Glomerular endothelial cell (primary cell): ENCODE measurements around the gene IGFBP5. TPM values are rescaled to one million over a fixed set of nuclear protein-coding genes. Genes with fewer than 3 reads are reported as not detected.

Source experiments
- DNase-seq: peaks from one replicate; pipeline ENCODE4 v3.0.0-alpha.2; 2011; ENCODE audit warnings: low read depth, low spot score; ENCODE audit errors: extremely low read depth
- total RNA-seq: library from RNA; depleted of rRNA; stranded (reverse); fragments of >200 nt; gene quantifications from 2 replicates; pipeline ENCODE4 v1.2.3, GENCODE V29; 2015

IGFBP5 gene
- total RNA-seq, 1 donor from 2014 or later = 36.8 TPM

GRCh38 chr2:216650626-216651257, 44.6 kb downstream of the IGFBP5 start:
- no peak for DNase-seq

GRCh38 chr2:216649574-216649973, 45.8 kb downstream of the IGFBP5 start:
- DNase-seq = no peak

- DNase-seq = no peak
Observed at GRCh38 chr2:216648105-216648504, 47.2 kb downstream of the IGFBP5 start.

- DNase-seq = no peak
Observed at GRCh38 chr2:216646116-216646515, 49.2 kb downstream of the IGFBP5 start.

GRCh38 chr2:216645636-216645950, 49.8 kb downstream of the IGFBP5 start:
- no peak for DNase-seq

- no peak for DNase-seq
Observed at GRCh38 chr2:216644842-216645635, 50.3 kb downstream of the IGFBP5 start.

- no peak for DNase-seq
Observed at GRCh38 chr2:216643986-216644659, 51.2 kb downstream of the IGFBP5 start.

GRCh38 chr2:216637472-216637871, 57.9 kb downstream of the IGFBP5 start:
- DNase-seq = no peak

- DNase-seq = no peak
Observed at GRCh38 chr2:216636551-216637450, 58.5 kb downstream of the IGFBP5 start.

- DNase-seq = no peak
Observed at GRCh38 chr2:216635701-216636550, 59.4 kb downstream of the IGFBP5 start.

GRCh38 chr2:216635171-216635570, 60.2 kb downstream of the IGFBP5 start:
- DNase-seq = no peak

GRCh38 chr2:216634370-216635148, 60.8 kb downstream of the IGFBP5 start:
- no peak for DNase-seq

GRCh38 chr2:216633616-216634369, 61.6 kb downstream of the IGFBP5 start:
- DNase-seq = no peak

- no peak for DNase-seq
Observed at GRCh38 chr2:216632952-216633615, 62.3 kb downstream of the IGFBP5 start, which contains the start of gene IGFBP2. Gene IGFBP2, plus strand, starts transcription at chr2:216633420. Its CDS starts 104 bp downstream, at chr2:216633524.

GRCh38 chr2:216632346-216632951, 62.9 kb downstream of the IGFBP5 start:
- DNase-seq = no peak

- no peak for DNase-seq
Observed at GRCh38 chr2:216629784-216630183, 65.6 kb downstream of the IGFBP5 start.

GRCh38 chr2:216626875-216627245, 68.5 kb downstream of the IGFBP5 start:
- no peak for DNase-seq
